Fibroblast of villous mesenchyme (primary cell): Measurements from ENCODE around the gene PPARA. TPM values are rescaled to one million over a fixed set of nuclear protein-coding genes. Genes with fewer than 3 reads are reported as not detected.
A peak's percentile ranks its signal among the peaks of the same experiment; 100 is the strongest.

Experiments used
- DNase-seq: peaks from one replicate; pipeline ENCODE4 v3.0.0-alpha.2; 2010; ENCODE audit warnings: low read depth
- H3K4me3 ChIP-seq: 2 replicates; pipeline ENCODE4 v1.5.1; 2011; ENCODE audit warnings: low read depth, mild to moderate bottlenecking, low read length
- CTCF ChIP-seq: IDR thresholded peaks from 2 replicates; pipeline ENCODE4 v1.5.1; 2012; ENCODE audit warnings: low read depth, mild to moderate bottlenecking, low read length; ENCODE audit not compliant: insufficient read depth
- total RNA-seq: library from RNA; depleted of rRNA; stranded (reverse); fragments of >200 nt; gene quantifications from 2 replicates; pipeline ENCODE4 v1.2.3, GENCODE V29; 2012

The PPARA gene
- total RNA-seq, 1 donor, result 14.2 TPM

GRCh38 chr22:46180370-46181137 lies 30.2 kb downstream of the PPARA start:
- H3K4me3 ChIP-seq, result no peak overlapping the region
- no peak for TF ChIP-seq CTCF
- peak; percentile 10 for DNase-seq

GRCh38 chr22:46183733-46184132 lies 33.4 kb downstream of the PPARA start:
- no peak for TF ChIP-seq CTCF
- no peak overlapping the region for H3K4me3 ChIP-seq
- DNase-seq, result no peak

- DNase-seq, result no peak
- TF ChIP-seq CTCF, result no peak
- no peak overlapping the region for H3K4me3 ChIP-seq
Measured at GRCh38 chr22:46185283-46185682, 35.0 kb downstream of the PPARA start.

GRCh38 chr22:46187862-46188261 lies 37.5 kb downstream of the PPARA start:
- no peak overlapping the region for H3K4me3 ChIP-seq
- TF ChIP-seq CTCF, result no peak
- DNase-seq, result no peak

GRCh38 chr22:46192210-46192993 lies 42.1 kb downstream of the PPARA start:
- no peak for TF ChIP-seq CTCF
- no peak for DNase-seq
- H3K4me3 ChIP-seq, result no peak overlapping the region

- no peak for TF ChIP-seq CTCF
- DNase-seq, result no peak
- H3K4me3 ChIP-seq, result no peak overlapping the region
Measured at GRCh38 chr22:46193898-46194310, 43.6 kb downstream of the PPARA start.
